Right lobe of liver (tissue), 4 donors: ENCODE data around the gene RELN.

Experiments used
- POLR2A ChIP-seq: fragments of 450-650 bp; IDR thresholded peaks from one replicate; pipeline ENCODE4 v1.6.1; 2017; ENCODE audit warnings: antibody characterized with exemption, mild to moderate bottlenecking
- TF ChIP-seq, protein P1 (sequence below), 4 donors: fragments of 200-600 bp in 3 of 4; fragments of 450-650 bp in 1 of 4; IDR thresholded peaks; one replicate each; pipeline versions ENCODE4 v1.5.1 to v1.8.0; 2016 to 2022; ENCODE audit warnings: antibody characterized with exemption in 4 of 4, mild to moderate bottlenecking in 2 of 4
- donor health status: DM: no; HTN: no; CAD: no.
- donor health status: DM: no; HTN: no; CAD: no.
- donor health status: DM: no; HTN: yes; CAD: no.

DNA sequence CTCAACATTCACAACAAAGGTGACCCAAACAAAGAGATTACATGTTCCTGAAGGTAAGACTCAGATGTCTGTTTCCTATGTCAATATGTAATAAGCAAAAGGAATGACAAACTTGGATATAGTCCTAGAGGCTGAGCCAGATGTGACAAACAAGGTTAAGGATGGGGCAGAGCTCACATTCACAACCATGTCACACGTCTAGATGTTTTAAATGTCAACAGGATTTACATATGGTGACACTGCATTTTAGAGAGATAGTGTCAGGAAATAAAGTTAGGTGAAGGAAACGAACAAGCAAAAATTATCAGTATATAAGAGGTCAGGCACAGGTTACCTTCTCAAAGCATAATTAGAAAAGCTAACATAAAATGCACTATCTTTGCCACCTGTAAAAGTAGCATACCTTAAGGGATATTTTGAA is 8.4 kb downstream of the RELN start:
- TF ChIP-seq, protein P1, sequence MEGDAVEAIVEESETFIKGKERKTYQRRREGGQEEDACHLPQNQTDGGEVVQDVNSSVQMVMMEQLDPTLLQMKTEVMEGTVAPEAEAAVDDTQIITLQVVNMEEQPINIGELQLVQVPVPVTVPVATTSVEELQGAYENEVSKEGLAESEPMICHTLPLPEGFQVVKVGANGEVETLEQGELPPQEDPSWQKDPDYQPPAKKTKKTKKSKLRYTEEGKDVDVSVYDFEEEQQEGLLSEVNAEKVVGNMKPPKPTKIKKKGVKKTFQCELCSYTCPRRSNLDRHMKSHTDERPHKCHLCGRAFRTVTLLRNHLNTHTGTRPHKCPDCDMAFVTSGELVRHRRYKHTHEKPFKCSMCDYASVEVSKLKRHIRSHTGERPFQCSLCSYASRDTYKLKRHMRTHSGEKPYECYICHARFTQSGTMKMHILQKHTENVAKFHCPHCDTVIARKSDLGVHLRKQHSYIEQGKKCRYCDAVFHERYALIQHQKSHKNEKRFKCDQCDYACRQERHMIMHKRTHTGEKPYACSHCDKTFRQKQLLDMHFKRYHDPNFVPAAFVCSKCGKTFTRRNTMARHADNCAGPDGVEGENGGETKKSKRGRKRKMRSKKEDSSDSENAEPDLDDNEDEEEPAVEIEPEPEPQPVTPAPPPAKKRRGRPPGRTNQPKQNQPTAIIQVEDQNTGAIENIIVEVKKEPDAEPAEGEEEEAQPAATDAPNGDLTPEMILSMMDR (IDR thresholded peaks at IDR 0.05) = no peak
- no peak for TF ChIP-seq POLR2A
